ENCODE results near the gene DCLK1. TPM values are rescaled to one million over a fixed set of nuclear protein-coding genes. Genes with fewer than 3 reads are reported as not detected.
A peak's percentile ranks its signal among the peaks of the same experiment; 100 is the strongest.

The DCLK1 gene
- total RNA-seq, 2 donors from 2014 or later: 3.8 to 3.9 TPM

- Histone ChIP-seq H3K27me3 (replicated peaks; ENCODE audit: insufficient read depth) (no peaks in the 10 kb centered on the region), H3K9me3 (no peaks in the 10 kb centered on the region), H3K27ac (peak overlapping the region in 1 of 2 donors; percentile 7), H3K36me3 (no peaks in the 10 kb centered on the region), H3K4me1 (replicated peaks) (no peaks in the 10 kb centered on the region), H3K4me3 (no peak overlapping the region)
- WGBS: 33% methylated on average over 6 of the region's 6 CpGs
- DNase-seq (ENCODE audit: low spot score): peak; percentile 68
- TF ChIP-seq POLR2AphosphoS5 (IDR thresholded peaks at IDR 0.05) (peak; percentile 53), CTCF (IDR thresholded peaks at IDR 0.05) (no peak)
- intact Hi-C loops (cut with DNase I): no loop called here
These were observed 136.8 kb downstream of the DCLK1 start for GRCh38 chr13:35994131-35994966.

GRCh38 chr13:35993686-35994085 lies 137.5 kb downstream of the DCLK1 start:
- no peak for DNase-seq (ENCODE audit: low spot score)
- H3K4me3 ChIP-seq: no peak overlapping the region
- H3K9me3 ChIP-seq: no peaks in the 10 kb centered on the region
- intact Hi-C loops (cut with DNase I): no loop called here
- 29% methylated on average over 1 of the region's 1 CpG for WGBS
- no peaks in the 10 kb centered on the region for H3K36me3 ChIP-seq
- H3K27me3 ChIP-seq (replicated peaks; ENCODE audit: insufficient read depth): no peaks in the 10 kb centered on the region
- no peaks in the 10 kb centered on the region for H3K4me1 ChIP-seq (replicated peaks)
- no peak for TF ChIP-seq POLR2AphosphoS5 (IDR thresholded peaks at IDR 0.05)
- no peak for TF ChIP-seq CTCF (IDR thresholded peaks at IDR 0.05)
- no peak for TF ChIP-seq POLR2A (IDR thresholded peaks at IDR 0.05)
- peak overlapping the region in 1 of 2 donors; percentile 7 for H3K27ac ChIP-seq

GRCh38 chr13:35992964-35993363 lies 138.2 kb downstream of the DCLK1 start:
- H3K4me1 ChIP-seq (replicated peaks): no peaks in the 10 kb centered on the region
- H3K36me3 ChIP-seq: no peaks in the 10 kb centered on the region
- intact Hi-C loops (cut with DNase I): no loop called here
- 95% methylated on average over 4 of the region's 4 CpGs for WGBS
- H3K9me3 ChIP-seq: no peaks in the 10 kb centered on the region
- H3K27ac ChIP-seq: no peak overlapping the region
- H3K27me3 ChIP-seq (replicated peaks; ENCODE audit: insufficient read depth): no peaks in the 10 kb centered on the region
- TF ChIP-seq CTCF (IDR thresholded peaks at IDR 0.05) (no peak), POLR2AphosphoS5 (IDR thresholded peaks at IDR 0.05) (no peak), POLR2A (IDR thresholded peaks at IDR 0.05) (no peak)
- no peak for DNase-seq (ENCODE audit: low spot score)
- no peak overlapping the region for H3K4me3 ChIP-seq

GRCh38 chr13:35990196-35990595 lies 141.0 kb downstream of the DCLK1 start:
- Histone ChIP-seq H3K9me3 (no peaks in the 10 kb centered on the region), H3K27ac (no peak overlapping the region), H3K36me3 (no peaks in the 10 kb centered on the region), H3K27me3 (replicated peaks; ENCODE audit: insufficient read depth) (no peaks in the 10 kb centered on the region), H3K4me3 (no peak overlapping the region), H3K4me1 (replicated peaks) (no peaks in the 10 kb centered on the region)
- DNase-seq (ENCODE audit: low spot score): no peak
- whole genome bisulfite sequencing: 97% methylated on average over 3 of the region's 3 CpGs
- intact Hi-C loops (cut with DNase I): no loop called here
- TF ChIP-seq POLR2A (IDR thresholded peaks at IDR 0.05): no peak
- no peak for TF ChIP-seq POLR2AphosphoS5 (IDR thresholded peaks at IDR 0.05)
- TF ChIP-seq CTCF (IDR thresholded peaks at IDR 0.05): no peak

GRCh38 chr13:35988648-35989081 lies 142.5 kb downstream of the DCLK1 start:
- no peak for TF ChIP-seq POLR2A (IDR thresholded peaks at IDR 0.05)
- TF ChIP-seq POLR2AphosphoS5 (IDR thresholded peaks at IDR 0.05): no peak
- no peak for TF ChIP-seq CTCF (IDR thresholded peaks at IDR 0.05)
- DNase-seq (ENCODE audit: low spot score): no peak
- Histone ChIP-seq H3K27me3 (replicated peaks; ENCODE audit: insufficient read depth) (no peaks in the 10 kb centered on the region), H3K27ac (no peak overlapping the region), H3K9me3 (no peaks in the 10 kb centered on the region), H3K4me1 (replicated peaks) (no peaks in the 10 kb centered on the region), H3K36me3 (no peaks in the 10 kb centered on the region), H3K4me3 (no peak overlapping the region)
- intact Hi-C loops (cut with DNase I): loop anchor here (10.0 kb wide), 2 partner anchors 76 to 746 kb away; no protein-coding TSS in a partner anchor
- 75% methylated on average over 6 of the region's 6 CpGs for WGBS

Measured in prostate gland (tissue), 2 donors.